K562 (cell line): ENCODE measurements around the gene DDX55. TPM values are rescaled to one million over a fixed set of nuclear protein-coding genes. Genes with fewer than 3 reads are reported as not detected.

ENCODE experiments used
- ATAC-seq: fragments of 200-7000 bp; cut with Tn5 transposase; 3 replicates; pipeline ENCODE4 v1.9.1; 2020; ENCODE audit warnings: moderate library complexity
- BruUV-seq: library from RNA; stranded (reverse); fragments of 400-500 nt; replicated peaks from 2 replicates; lab custom pipeline; 2021; lab: Mats Ljungman, UMichigan
- CTCF ChIA-PET: fragments of 300-600 bp; formaldehyde crosslinking; extraction: SDS; loops from one replicate; lab custom pipeline; 2021; ENCODE audit warnings: low intra/inter-chr PET ratio; lab: Yijun Ruan, JAX
- POLR2A ChIA-PET: fragments of 300-600, 350-650 bp; sonication (Branson Sonifier 250); formaldehyde crosslinking; extraction: SDS; loops from one replicate; lab custom pipeline; 2021; ENCODE audit warnings: antibody characterized with exemption, inconsistent platforms; lab: Yijun Ruan, JAX
- DNase-seq, 4 experiments: peaks; one replicate each; pipeline versions ENCODE4 v3.0.0 to v3.0.0-alpha.2; 2011 to 2018; ENCODE audit warnings: low spot score in 3 of 4, mixed read lengths in 3 of 4; ENCODE audit errors: extremely low read depth in 1 of 4
- FAIRE-seq: peaks from 2 replicates; lab custom pipeline; 2011; peaks lifted over from hg19 to GRCh38; lab: Jason Lieb, UNC
- H2AFZ ChIP-seq: 2 replicates; pipeline ENCODE4 v1.6.0; 2011; ENCODE audit warnings: low read depth, low read length, control low read depth, inconsistent platforms
- H3K27ac ChIP-seq: fragments of 200-600 bp; 3 replicates; pipeline ENCODE4 v1.8.0; 2011; ENCODE audit warnings: low read depth, mild to moderate bottlenecking, control low read depth, inconsistent platforms, low read length, moderate library complexity, mixed read lengths; ENCODE audit errors: extremely low read depth
- H3K27me3 ChIP-seq, 2 experiments: fragments of 300-600 bp in 1 of 2; 2 replicates in 1 of 2; 3 replicates in 1 of 2; pipeline versions ENCODE4 v1.6.0 to v1.8.0; 2011; ENCODE audit warnings: inconsistent platforms in 2 of 2, low read length in 2 of 2, mild to moderate bottlenecking in 1 of 2, mixed read lengths in 1 of 2, moderate library complexity in 1 of 2; ENCODE audit not compliant: control insufficient read depth in 2 of 2, insufficient read depth in 2 of 2
- H3K36me3 ChIP-seq: fragments of 300-600 bp; 3 replicates; pipeline ENCODE4 v1.8.0; 2011; ENCODE audit warnings: mild to moderate bottlenecking, low read length, inconsistent platforms; ENCODE audit not compliant: control insufficient read depth, insufficient read depth
- H3K4me1 ChIP-seq, 2 experiments: fragments of 200-600 bp in 1 of 2; replicated peaks in 1 of 2; 2 replicates in 1 of 2; 3 replicates in 1 of 2; pipeline versions ENCODE4 v1.5.1 to v1.8.0; 2011; ENCODE audit warnings: inconsistent platforms in 2 of 2, low read length in 2 of 2, mild to moderate bottlenecking in 1 of 2, mixed read lengths in 1 of 2, moderate library complexity in 1 of 2; ENCODE audit not compliant: control insufficient read depth in 2 of 2, insufficient read depth in 2 of 2
- H3K4me2 ChIP-seq: 2 replicates; pipeline ENCODE4 v1.6.1; 2011; ENCODE audit warnings: low read length, control low read depth, inconsistent platforms, mixed read lengths; ENCODE audit not compliant: insufficient read depth
- H3K4me3 ChIP-seq: fragments of 200-600 bp; sonication (generic), shearing (Covaris generic); 2 replicates; pipeline ENCODE4 v1.5.1; 2016; ENCODE audit warnings: control low read depth, inconsistent platforms
- H3K79me2 ChIP-seq: fragments of 200-600 bp; 3 replicates; pipeline ENCODE4 v1.8.0; 2011; ENCODE audit warnings: low read length, inconsistent platforms; ENCODE audit not compliant: control insufficient read depth, insufficient read depth
- H3K9ac ChIP-seq, 2 experiments: 2 replicates each; pipeline versions ENCODE4 v1.6.0 to v1.6.1; 2011; ENCODE audit warnings: low read depth in 2 of 2, low read length in 2 of 2, control low read depth in 1 of 2, inconsistent platforms in 1 of 2, mild to moderate bottlenecking in 1 of 2, mixed read lengths in 1 of 2; ENCODE audit not compliant: insufficient read depth in 1 of 2
- H3K9me1 ChIP-seq: one replicate; pipeline ENCODE4 v1.6.0; 2011; ENCODE audit warnings: inconsistent platforms, mild to moderate bottlenecking, low read length, moderate library complexity; ENCODE audit not compliant: control insufficient read depth, insufficient read depth
- H3K9me3 ChIP-seq: replicated peaks from 2 replicates; pipeline ENCODE4 v1.5.1; 2011; ENCODE audit warnings: low read depth, low read length, inconsistent platforms; ENCODE audit not compliant: control insufficient read depth, insufficient read depth
- H4K20me1 ChIP-seq: replicated peaks from 2 replicates; pipeline ENCODE4 v1.6.1; 2011; ENCODE audit warnings: low read length, inconsistent platforms, mixed read lengths; ENCODE audit not compliant: control insufficient read depth, insufficient read depth
- ARID3B ChIP-seq: fragments of 250-450 bp; sonication (Bioruptor Pico); IDR thresholded peaks from 2 replicates; pipeline ENCODE4 v1.4.0; 2020; ENCODE audit warnings: borderline replicate concordance
- CBX8 ChIP-seq: fragments of 200-600 bp; sonication (generic); IDR thresholded peaks from 2 replicates; pipeline ENCODE4 v1.6.1; 2012; ENCODE audit warnings: borderline replicate concordance, mixed run types, low read depth, mild to moderate bottlenecking, moderate library complexity, mixed read lengths, low read length, control low read depth, inconsistent platforms; ENCODE audit not compliant: poor library complexity, severe bottlenecking; ENCODE audit errors: extremely low read depth
- E2F8 ChIP-seq: fragments of 450-650 bp; IDR thresholded peaks from 2 replicates; pipeline ENCODE4 v1.7.1; 2018; ENCODE audit warnings: mild to moderate bottlenecking, low read depth; ENCODE audit not compliant: partially characterized antibody
- ELF4 ChIP-seq: fragments of 450-650 bp; formaldehyde crosslinking; IDR thresholded peaks from 2 replicates; pipeline ENCODE4 v1.4.0; 2022; ENCODE audit warnings: missing genetic modification characterization
- HNRNPLL ChIP-seq: fragments of 200-400 bp; formaldehyde crosslinking; IDR thresholded peaks from 2 replicates; pipeline ENCODE4 v1.6.1; 2017; ENCODE audit warnings: low read length, low read depth, mild to moderate bottlenecking; ENCODE audit not compliant: poor library complexity, severe bottlenecking
- MED1 ChIP-seq: sonication (generic); formaldehyde crosslinking; IDR thresholded peaks from 2 replicates; pipeline ENCODE4 v1.8.1; 2023; ENCODE audit warnings: missing genetic modification reagents, borderline replicate concordance
- NFRKB ChIP-seq: fragments of 450-650 bp; IDR thresholded peaks from 2 replicates; pipeline ENCODE4 v1.6.1; 2016; ENCODE audit warnings: low read depth
- POLR2A ChIP-seq: fragments of 450-650 bp; conservative IDR thresholded peaks from 2 replicates; pipeline ENCODE4 v1.6.1; 2016
- POLR2B ChIP-seq: fragments of 450-650 bp; IDR thresholded peaks from 2 replicates; pipeline ENCODE4 v1.6.1; 2018; ENCODE audit warnings: low read depth; ENCODE audit not compliant: partially characterized antibody
- POLR2H ChIP-seq: IDR thresholded peaks from 2 replicates; pipeline ENCODE4 v1.6.1; 2016; ENCODE audit warnings: missing genetic modification characterization, low read depth, mild to moderate bottlenecking, control low read depth, missing compliant biosample characterization, moderate library complexity
- RAD21 ChIP-seq, 2 experiments: fragments of 250-450 bp in 1 of 2; fragments of 450-650 bp in 1 of 2; sonication (Bioruptor Pico) in 1 of 2; formaldehyde crosslinking in 1 of 2; IDR thresholded peaks in 1 of 2; conservative IDR thresholded peaks in 1 of 2; 2 replicates each; pipeline versions ENCODE4 v1.4.0 to v1.8.0; 2020 to 2022; ENCODE audit warnings: mild to moderate bottlenecking in 2 of 2, moderate library complexity in 1 of 2
- SUPT5H ChIP-seq: fragments of 450-650 bp; IDR thresholded peaks from 2 replicates; pipeline ENCODE4 v1.6.1; 2016
- ZNF3 ChIP-seq: fragments of 250-450 bp; sonication (Bioruptor Pico); IDR thresholded peaks from 2 replicates; pipeline ENCODE4 v1.5.0; 2021; ENCODE audit warnings: mild to moderate bottlenecking, moderate library complexity
- ZNF449 ChIP-seq: fragments of 250-450 bp; sonication (Bioruptor Pico); IDR thresholded peaks from 2 replicates; pipeline ENCODE4 v1.8.0; 2022; ENCODE audit warnings: moderate library complexity, mild to moderate bottlenecking, inconsistent platforms
- WGBS: fragments of 100-300 bp; shearing (Covaris generic); methylation state at CpG from one replicate; pipeline ENCODE4 v1.1.6; 2016; ENCODE audit warnings: low coverage, mixed read lengths; ENCODE audit not compliant: insufficient coverage; ENCODE audit errors: missing lambda C conversion rate; 5-methylcytosine and 5-hydroxymethylcytosine counted together
- in situ Hi-C: fragments of 300-500 bp; cut with MboI; formaldehyde crosslinking; loops from 4 replicates; pipeline ENCODE4 v1.15.0; 2018; ENCODE audit warnings: inconsistent platforms, mixed read lengths
- intact Hi-C: fragments of 100-400 bp; cut with micrococcal nuclease; formaldehyde crosslinking; loops from 2 replicates; pipeline ENCODE4 v1.14.2; 2022
- polyA plus RNA-seq, 8 experiments: library from polyadenylated mRNA; depleted of rRNA in 4 of 8; stranded (reverse) in 5 of 8; unstranded in 3 of 8; fragments of >200 nt; fragmentation: Nextera tagmentation in 2 of 8; fragmentation: Illumina TruSeq in 1 of 8; extraction: Ambion mirVana in 2 of 8; extraction: Trizol in 1 of 8; gene quantifications; 2 replicates each; pipeline versions ENCODE4 v1.2.1 to v1.2.3, GENCODE V29; 2011 to 2014; ENCODE audit warnings: inconsistent platforms in 1 of 8, missing spikeins in 1 of 8
- total RNA-seq, 7 experiments: library from RNA; depleted of rRNA in 6 of 7; stranded (reverse); fragments of >200 nt in 6 of 7; fragmentation: Illumina TruSeq in 2 of 7; extraction: Trizol in 2 of 7; gene quantifications; 2 replicates each; pipeline versions ENCODE4 v1.2.1 to v1.2.3, GENCODE V29; 2011 to 2021; ENCODE audit warnings: low replicate concordance in 1 of 7

DDX55 gene
- total and polyA plus RNA-seq, 9 of the 15 experiments (the other 6 are each of a cell fraction or from before 2014, with no cell fraction given): 10.6 to 71.0 (median 60.9) TPM

- no peak overlapping the region for H3K4me2 ChIP-seq
- H3K4me1 ChIP-seq: peaks cover 5 to 17% of the 10 kb centered on the region in 2 experiments; a peak in 3 of 5 replicates
- no peak overlapping the region for H2AFZ ChIP-seq
- H3K9me1 ChIP-seq: no peaks in the 10 kb centered on the region
- peaks cover 42% of the 10 kb centered on the region for H3K79me2 ChIP-seq
- in situ Hi-C loops (no loop called here), intact Hi-C loops (no loop called here)
- H4K20me1 ChIP-seq: no peaks in the 10 kb centered on the region; the same call in 1 of the 2 replicates
- CTCF ChIA-PET: no interaction called here
- FAIRE-seq (no peak), DNase-seq (no peak), ATAC-seq (no peak)
- POLR2A ChIA-PET: interaction anchor here (1.0 to 1.5 kb wide), 3 partner anchors 9 to 366 kb away, joined by 4 to 10 read pairs (median 5); partner anchors contain the start of genes MPHOSPH9 and MTRFR
- no peak overlapping the region for H3K4me3 ChIP-seq
- H3K27me3 ChIP-seq: no peaks in the 10 kb centered on the region
- peaks cover 64% of the 10 kb centered on the region for H3K36me3 ChIP-seq
- WGBS: 50% methylated on average over 1 of the region's 1 CpG
- no TSS peak for BruUV-seq
- no peak overlapping the region for H3K9ac ChIP-seq
- peak overlapping the region; percentile 3; the same call in 1 of the 3 replicates for H3K27ac ChIP-seq
- 0 out of 2 replicates have a peak, but pooled peaks have one; percentile 54 for TF ChIP-seq SUPT5H
- TF ChIP-seq ARID3B: no peak
- no peak for TF ChIP-seq RAD21 (CRISPR knock-in tag; conservative IDR thresholded peaks at IDR 0.05 in 1 of 2, IDR thresholded peaks at IDR 0.05 in 1 of 2)
- 0 out of 2 replicates have a peak, but pooled peaks have one; percentile 55 for TF ChIP-seq POLR2A
- 0 out of 2 replicates have a peak, but pooled peaks have one; percentile 21 for TF ChIP-seq ELF4 (CRISPR knock-in tag)
- no peak for TF ChIP-seq MED1 (CRISPR knock-in tag)
- no peak for TF ChIP-seq ZNF449 (CRISPR knock-in tag)
- no peak for TF ChIP-seq HNRNPLL
- no peak for TF ChIP-seq ZNF3
- peak; percentile 47 for TF ChIP-seq E2F8
- no peak for TF ChIP-seq CBX8
- no peak for TF ChIP-seq NFRKB
- peak; percentile 28; the same call in 1 of the 2 replicates for TF ChIP-seq POLR2H (tag)
- TF ChIP-seq POLR2B: peak; percentile 70
- no peaks in the 10 kb centered on the region for H3K9me3 ChIP-seq
These were observed 2.6 kb upstream of the DDX55 start for GRCh38 chr12:123599310-123599709.
